GM18498 (cell line): ENCODE data around the gene THUMPD3.

Experiments used
- ATAC-seq: cut with Tn5 transposase; IDR thresholded peaks from one replicate; pipeline ENCODE4 v1.9.1; 2021; ENCODE audit warnings: mild to moderate bottlenecking, moderate library complexity; ENCODE audit not compliant: unreplicated experiment

Gene THUMPD3

GRCh38 chr3:9396632-9397331, 33.9 kb downstream of the THUMPD3 start:
- peak; percentile 75 for ATAC-seq

- ATAC-seq, result peak; percentile 58
Observed at GRCh38 chr3:9397332-9397905, 34.6 kb downstream of the THUMPD3 start, which contains the start of gene SETD5. Gene SETD5, plus strand, starts transcription at chr3:9397615. Its CDS starts 31,324 bp downstream, at chr3:9428939.

- ATAC-seq, result no peak
Observed at GRCh38 chr3:9397906-9398699, 35.2 kb downstream of the THUMPD3 start.

GRCh38 chr3:9398700-9399336, 36.0 kb downstream of the THUMPD3 start:
- no peak for ATAC-seq

- ATAC-seq, result no peak
Observed at GRCh38 chr3:9399337-9399703, 36.5 kb downstream of the THUMPD3 start.

GRCh38 chr3:9399746-9400145, 36.9 kb downstream of the THUMPD3 start:
- no peak for ATAC-seq

GRCh38 chr3:9400616-9401015, 37.8 kb downstream of the THUMPD3 start:
- ATAC-seq, result no peak

- no peak for ATAC-seq
Observed at GRCh38 chr3:9401986-9402385, 39.1 kb downstream of the THUMPD3 start.

- no peak for ATAC-seq
Observed at GRCh38 chr3:9402410-9403228, 39.8 kb downstream of the THUMPD3 start.

- no peak for ATAC-seq
Observed at GRCh38 chr3:9403463-9403862, 40.6 kb downstream of the THUMPD3 start.

GRCh38 chr3:9404680-9405079, 41.8 kb downstream of the THUMPD3 start:
- ATAC-seq, result no peak

- no peak for ATAC-seq
Observed at GRCh38 chr3:9405756-9406155, 42.9 kb downstream of the THUMPD3 start.

GRCh38 chr3:9406856-9407626, 44.2 kb downstream of the THUMPD3 start:
- no peak for ATAC-seq

- ATAC-seq, result no peak
Observed at GRCh38 chr3:9408061-9408460, 45.2 kb downstream of the THUMPD3 start.

- ATAC-seq, result no peak
Observed at GRCh38 chr3:9408546-9408945, 45.7 kb downstream of the THUMPD3 start.

GRCh38 chr3:9409981-9410854, 47.4 kb downstream of the THUMPD3 start:
- no peak for ATAC-seq

GRCh38 chr3:9411302-9411701, 48.4 kb downstream of the THUMPD3 start:
- no peak for ATAC-seq

- no peak for ATAC-seq
Observed at GRCh38 chr3:9412293-9412692, 49.4 kb downstream of the THUMPD3 start.

GRCh38 chr3:9414826-9415225, 52.0 kb downstream of the THUMPD3 start:
- ATAC-seq, result no peak
